ENCODE results near the gene USP37. TPM values are rescaled to one million over a fixed set of nuclear protein-coding genes. Genes with fewer than 3 reads are reported as not detected.

The USP37 gene
- total RNA-seq, 1 donor from 2014 or later, result 6.4 TPM

DNA sequence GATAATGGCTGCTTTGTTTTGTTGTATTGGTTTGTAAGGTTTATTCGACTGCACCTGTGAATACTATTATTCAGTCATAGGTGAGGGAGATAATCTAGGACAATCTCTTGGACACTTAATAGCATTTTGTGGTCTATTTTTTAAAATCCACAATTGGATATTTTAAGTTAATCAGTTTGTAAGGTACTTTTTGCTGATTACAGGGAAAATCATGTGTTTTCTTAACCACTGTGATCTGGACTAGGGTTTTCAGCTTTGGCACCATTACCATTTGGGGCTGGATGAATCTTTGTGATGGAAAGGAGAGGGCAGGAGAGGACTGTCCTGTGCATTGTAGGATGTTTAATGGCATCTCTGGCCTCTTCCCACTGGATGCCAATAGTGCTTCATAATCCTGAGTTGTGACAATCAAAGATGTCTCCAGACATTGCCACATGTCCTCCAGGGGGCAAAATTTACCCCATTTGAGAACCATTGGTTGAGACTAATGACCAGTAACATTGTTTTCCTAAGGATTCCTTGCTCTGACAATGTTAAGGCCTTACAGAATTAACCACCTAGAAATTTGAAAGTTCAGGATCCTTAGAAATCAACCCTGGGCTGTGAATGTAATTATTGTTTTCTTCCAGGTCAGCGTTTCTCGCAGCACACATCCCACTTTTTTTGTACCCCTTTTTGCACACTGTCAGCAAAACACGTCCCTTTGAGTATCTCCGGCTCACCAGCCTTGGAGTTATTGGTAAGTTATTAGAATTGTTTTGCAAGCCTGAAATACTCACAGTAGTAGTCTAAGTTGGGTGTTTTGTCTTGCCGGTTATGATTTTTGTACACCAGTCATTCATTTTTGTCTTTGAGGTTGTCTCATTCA is 16.1 kb upstream of the USP37 start:
- Histone ChIP-seq H4K20me1 (ENCODE audit: insufficient read depth, low read length) (peaks cover 17% of the 10 kb centered on the region), H3K9me3 (ENCODE audit: insufficient read depth, low read depth, low read length) (no peaks in the 10 kb centered on the region), H3K36me3 (ENCODE audit: insufficient read depth, low read length) (peaks cover 31% of the 10 kb centered on the region), H3K27ac (ENCODE audit: low read depth, low read length) (no peak overlapping the region), H3K4me3 (ENCODE audit: insufficient read depth, low read depth, low read length) (no peak overlapping the region), H2AFZ (ENCODE audit: low read depth, low read length) (no peak overlapping the region), H3K4me1 (ENCODE audit: insufficient read depth, low read length) (peaks cover 4% of the 10 kb centered on the region), H3K27me3 (ENCODE audit: insufficient read depth, low read length) (no peaks in the 10 kb centered on the region), H3K9ac (ENCODE audit: low read length) (no peak overlapping the region), H3K4me2 (ENCODE audit: low read length) (no peak overlapping the region), H3K79me2 (ENCODE audit: insufficient read depth, low read length) (peaks cover 33% of the 10 kb centered on the region)
- H3K27ac Mint-ChIP-seq (ENCODE audit: unreplicated experiment), result no peak overlapping the region
- no peaks in the 10 kb centered on the region for H3K9me3 Mint-ChIP-seq (ENCODE audit: unreplicated experiment)
- peaks cover 12% of the 10 kb centered on the region for H3K4me1 Mint-ChIP-seq (ENCODE audit: low read depth, unreplicated experiment)
- no peak overlapping the region for H3K4me3 Mint-ChIP-seq (ENCODE audit: unreplicated experiment)
- FAIRE-seq, result no peak
- DNase-seq (ENCODE audit: low read depth), result no peak
- H3K36me3 Mint-ChIP-seq (ENCODE audit: low read depth, unreplicated experiment), result peaks cover 12% of the 10 kb centered on the region
- no peaks in the 10 kb centered on the region for H3K27me3 Mint-ChIP-seq (ENCODE audit: low read depth, unreplicated experiment)
- TF ChIP-seq EZH2 (IDR thresholded peaks at IDR 0.05; ENCODE audit: insufficient read depth, low read length), result no peak
- TF ChIP-seq, protein P1, sequence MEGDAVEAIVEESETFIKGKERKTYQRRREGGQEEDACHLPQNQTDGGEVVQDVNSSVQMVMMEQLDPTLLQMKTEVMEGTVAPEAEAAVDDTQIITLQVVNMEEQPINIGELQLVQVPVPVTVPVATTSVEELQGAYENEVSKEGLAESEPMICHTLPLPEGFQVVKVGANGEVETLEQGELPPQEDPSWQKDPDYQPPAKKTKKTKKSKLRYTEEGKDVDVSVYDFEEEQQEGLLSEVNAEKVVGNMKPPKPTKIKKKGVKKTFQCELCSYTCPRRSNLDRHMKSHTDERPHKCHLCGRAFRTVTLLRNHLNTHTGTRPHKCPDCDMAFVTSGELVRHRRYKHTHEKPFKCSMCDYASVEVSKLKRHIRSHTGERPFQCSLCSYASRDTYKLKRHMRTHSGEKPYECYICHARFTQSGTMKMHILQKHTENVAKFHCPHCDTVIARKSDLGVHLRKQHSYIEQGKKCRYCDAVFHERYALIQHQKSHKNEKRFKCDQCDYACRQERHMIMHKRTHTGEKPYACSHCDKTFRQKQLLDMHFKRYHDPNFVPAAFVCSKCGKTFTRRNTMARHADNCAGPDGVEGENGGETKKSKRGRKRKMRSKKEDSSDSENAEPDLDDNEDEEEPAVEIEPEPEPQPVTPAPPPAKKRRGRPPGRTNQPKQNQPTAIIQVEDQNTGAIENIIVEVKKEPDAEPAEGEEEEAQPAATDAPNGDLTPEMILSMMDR (IDR thresholded peaks at IDR 0.05; ENCODE audit: insufficient read depth, low read depth, low read length), result no peak

GRCh38 chr2:218582076-218582475 is 13.9 kb upstream of the USP37 start:
- peak overlapping the region; percentile 35 for H3K4me2 ChIP-seq (ENCODE audit: low read length)
- H3K9me3 ChIP-seq (ENCODE audit: insufficient read depth, low read depth, low read length), result no peaks in the 10 kb centered on the region
- H3K4me3 Mint-ChIP-seq (ENCODE audit: unreplicated experiment), result no peak overlapping the region
- peaks cover 26% of the 10 kb centered on the region for H3K36me3 ChIP-seq (ENCODE audit: insufficient read depth, low read length)
- H3K27me3 Mint-ChIP-seq (ENCODE audit: low read depth, unreplicated experiment), result no peaks in the 10 kb centered on the region
- H3K79me2 ChIP-seq (ENCODE audit: insufficient read depth, low read length), result peaks cover 55% of the 10 kb centered on the region
- no peak overlapping the region for H3K4me3 ChIP-seq (ENCODE audit: insufficient read depth, low read depth, low read length)
- H3K9me3 Mint-ChIP-seq (ENCODE audit: unreplicated experiment), result no peaks in the 10 kb centered on the region
- TF ChIP-seq, protein P1 (IDR thresholded peaks at IDR 0.05; ENCODE audit: insufficient read depth, low read depth, low read length), result no peak
- TF ChIP-seq EZH2 (IDR thresholded peaks at IDR 0.05; ENCODE audit: insufficient read depth, low read length), result no peak
- peaks cover 32% of the 10 kb centered on the region for H4K20me1 ChIP-seq (ENCODE audit: insufficient read depth, low read length)
- peak overlapping the region; percentile 49 for H3K9ac ChIP-seq (ENCODE audit: low read length)
- H3K27ac ChIP-seq (ENCODE audit: low read depth, low read length), result peak overlapping the region; percentile 63
- FAIRE-seq (no peak), DNase-seq (ENCODE audit: low read depth) (peak; percentile 83)
- peaks cover 12% of the 10 kb centered on the region for H3K4me1 Mint-ChIP-seq (ENCODE audit: low read depth, unreplicated experiment)
- no peak overlapping the region for H2AFZ ChIP-seq (ENCODE audit: low read depth, low read length)
- H3K27me3 ChIP-seq (ENCODE audit: insufficient read depth, low read length), result no peaks in the 10 kb centered on the region
- peaks cover 12% of the 10 kb centered on the region for H3K36me3 Mint-ChIP-seq (ENCODE audit: low read depth, unreplicated experiment)
- H3K27ac Mint-ChIP-seq (ENCODE audit: unreplicated experiment), result peak overlapping the region; percentile 78
- H3K4me1 ChIP-seq (ENCODE audit: insufficient read depth, low read length), result peaks cover 4% of the 10 kb centered on the region
